ENCODE data around the gene MB.

MB gene

GRCh38 chr22:35657571-35658312 lies 40.6 kb upstream of the MB start:
- Histone ChIP-seq H3K4me3 (no peak overlapping the region; the same call in 1 of the 2 replicates), H3K9ac (ENCODE audit: insufficient read length) (no peak overlapping the region), H3K9me3 (ENCODE audit: low read depth, low read length) (peaks cover 3% of the 10 kb centered on the region; the same call in 1 of the 2 replicates), H3K36me3 (ENCODE audit: insufficient read depth, low read length) (peaks cover 6% of the 10 kb centered on the region; the same call in 1 of the 2 replicates), H3K27ac (no peak overlapping the region)
- TF ChIP-seq FOXP2 (optimal IDR thresholded peaks at IDR 0.05; ENCODE audit: control extremely low read depth, extremely low read length, insufficient read depth) = no peak
- no peak for TF ChIP-seq EZH2 (IDR thresholded peaks at IDR 0.05)
- TF ChIP-seq POLR2AphosphoS5 (IDR thresholded peaks at IDR 0.05; ENCODE audit: borderline replicate concordance, low read depth, low read length) = no peak
- no peak for DNase-seq (ENCODE audit: low read depth, low spot score)

GRCh38 chr22:35656284-35656752 lies 39.2 kb upstream of the MB start:
- Histone ChIP-seq H3K27ac (peak overlapping the region; percentile 54; the same call in 1 of the 2 replicates), H3K9ac (ENCODE audit: insufficient read length) (no peak overlapping the region)
- DNase-seq (ENCODE audit: low read depth, low spot score) = peak; percentile 92

DNA sequence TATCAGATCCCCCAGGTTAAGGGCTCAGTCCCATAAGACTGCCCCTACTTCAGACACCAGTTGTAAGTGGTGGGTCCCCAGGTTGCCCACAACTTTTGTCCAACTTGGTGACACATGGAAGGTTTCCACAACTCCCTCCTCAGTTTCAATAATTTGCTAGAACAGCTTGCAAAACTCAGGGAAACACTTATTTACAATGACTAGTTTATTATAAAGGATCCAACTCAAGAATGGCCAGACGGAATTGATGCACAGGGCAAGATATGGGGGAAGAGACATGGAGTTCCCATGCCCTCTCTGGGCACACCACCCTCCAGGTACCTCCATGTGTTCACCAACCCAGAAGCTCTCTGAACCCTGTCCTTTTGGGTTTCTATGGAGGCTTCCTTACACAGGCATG lies 36.7 kb upstream of the MB start:
- Histone ChIP-seq H3K9ac (ENCODE audit: insufficient read length) (no peak overlapping the region), H3K9me3 (ENCODE audit: low read depth, low read length) (peaks cover 3% of the 10 kb centered on the region; the same call in 1 of the 2 replicates), H3K36me3 (ENCODE audit: insufficient read depth, low read length) (peaks cover 3% of the 10 kb centered on the region; the same call in 1 of the 2 replicates), H3K4me3 (no peak overlapping the region), H3K27ac (no peak overlapping the region)
- no peak for DNase-seq (ENCODE audit: low read depth, low spot score)
- TF ChIP-seq POLR2AphosphoS5 (IDR thresholded peaks at IDR 0.05; ENCODE audit: borderline replicate concordance, low read depth, low read length) (no peak), FOXP2 (optimal IDR thresholded peaks at IDR 0.05; ENCODE audit: control extremely low read depth, extremely low read length, insufficient read depth) (no peak), EZH2 (IDR thresholded peaks at IDR 0.05) (no peak)

More at GRCh38 chr22:35656284-35656752, 39.2 kb upstream of the MB start:
- TF ChIP-seq POLR2AphosphoS5 (IDR thresholded peaks at IDR 0.05; ENCODE audit: borderline replicate concordance, low read depth, low read length) (0 out of 2 replicates have a peak, but pooled peaks have one; percentile 57), EZH2 (IDR thresholded peaks at IDR 0.05) (no peak), FOXP2 (optimal IDR thresholded peaks at IDR 0.05; ENCODE audit: control extremely low read depth, extremely low read length, insufficient read depth) (no peak)
- peaks cover 3% of the 10 kb centered on the region; the same call in 1 of the 2 replicates for H3K9me3 ChIP-seq (ENCODE audit: low read depth, low read length)
- peak overlapping the region; percentile 2; the same call in 1 of the 2 replicates for H3K4me3 ChIP-seq
- peaks cover 6% of the 10 kb centered on the region; the same call in 1 of the 2 replicates for H3K36me3 ChIP-seq (ENCODE audit: insufficient read depth, low read length)

DNA sequence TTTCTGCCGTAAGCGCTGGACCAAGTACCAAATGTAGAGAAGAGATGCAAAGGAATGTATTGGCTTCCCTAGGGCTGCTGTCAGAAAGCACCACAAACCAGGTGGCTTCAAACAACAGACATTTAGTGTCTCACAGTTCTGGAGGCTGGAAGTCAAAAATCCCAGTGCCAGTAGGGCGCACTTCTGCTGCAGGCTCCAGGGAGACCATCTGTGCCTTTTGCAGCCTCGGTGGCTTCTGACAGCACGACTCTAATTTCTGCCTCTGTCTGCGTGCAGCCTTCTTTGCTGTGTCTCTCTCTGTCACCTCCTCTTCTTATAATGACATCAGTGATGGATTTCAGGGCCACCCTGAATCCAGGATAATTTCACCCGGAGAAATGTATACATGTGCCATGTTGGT lies 34.0 kb upstream of the MB start:
- no peak overlapping the region for H3K9ac ChIP-seq (ENCODE audit: insufficient read length)
- no peak for DNase-seq (ENCODE audit: low read depth, low spot score)
- H3K4me3 ChIP-seq = no peak overlapping the region
- H3K9me3 ChIP-seq (ENCODE audit: low read depth, low read length) = no peaks in the 10 kb centered on the region
- TF ChIP-seq POLR2AphosphoS5 (IDR thresholded peaks at IDR 0.05; ENCODE audit: borderline replicate concordance, low read depth, low read length) = no peak
- no peak for TF ChIP-seq EZH2 (IDR thresholded peaks at IDR 0.05)
- TF ChIP-seq FOXP2 (optimal IDR thresholded peaks at IDR 0.05; ENCODE audit: control extremely low read depth, extremely low read length, insufficient read depth) = no peak
- no peak overlapping the region for H3K27ac ChIP-seq
- no peaks in the 10 kb centered on the region for H3K36me3 ChIP-seq (ENCODE audit: insufficient read depth, low read length)

- no peaks in the 10 kb centered on the region for H3K9me3 ChIP-seq (ENCODE audit: low read depth, low read length)
- DNase-seq (ENCODE audit: low read depth, low spot score) = no peak
- no peak for TF ChIP-seq POLR2AphosphoS5 (IDR thresholded peaks at IDR 0.05; ENCODE audit: borderline replicate concordance, low read depth, low read length)
- no peak for TF ChIP-seq EZH2 (IDR thresholded peaks at IDR 0.05)
- TF ChIP-seq FOXP2 (optimal IDR thresholded peaks at IDR 0.05; ENCODE audit: control extremely low read depth, extremely low read length, insufficient read depth) = no peak
- H3K9ac ChIP-seq (ENCODE audit: insufficient read length) = no peak overlapping the region
- no peak overlapping the region for H3K4me3 ChIP-seq
- no peak overlapping the region for H3K27ac ChIP-seq
- H3K36me3 ChIP-seq (ENCODE audit: insufficient read depth, low read length) = no peaks in the 10 kb centered on the region
These were observed 32.6 kb upstream of the MB start for GRCh38 chr22:35649636-35650250.

- no peak for TF ChIP-seq FOXP2 (optimal IDR thresholded peaks at IDR 0.05; ENCODE audit: control extremely low read depth, extremely low read length, insufficient read depth)
- no peak for TF ChIP-seq POLR2AphosphoS5 (IDR thresholded peaks at IDR 0.05; ENCODE audit: borderline replicate concordance, low read depth, low read length)
- TF ChIP-seq EZH2 (IDR thresholded peaks at IDR 0.05) = no peak
- no peaks in the 10 kb centered on the region for H3K9me3 ChIP-seq (ENCODE audit: low read depth, low read length)
- no peak for DNase-seq (ENCODE audit: low read depth, low spot score)
- H3K9ac ChIP-seq (ENCODE audit: insufficient read length) = peak overlapping the region; percentile 65
- no peak overlapping the region for H3K4me3 ChIP-seq
- H3K27ac ChIP-seq = no peak overlapping the region
- H3K36me3 ChIP-seq (ENCODE audit: insufficient read depth, low read length) = no peaks in the 10 kb centered on the region
These were observed 32.0 kb upstream of the MB start for GRCh38 chr22:35649026-35649553.

DNA sequence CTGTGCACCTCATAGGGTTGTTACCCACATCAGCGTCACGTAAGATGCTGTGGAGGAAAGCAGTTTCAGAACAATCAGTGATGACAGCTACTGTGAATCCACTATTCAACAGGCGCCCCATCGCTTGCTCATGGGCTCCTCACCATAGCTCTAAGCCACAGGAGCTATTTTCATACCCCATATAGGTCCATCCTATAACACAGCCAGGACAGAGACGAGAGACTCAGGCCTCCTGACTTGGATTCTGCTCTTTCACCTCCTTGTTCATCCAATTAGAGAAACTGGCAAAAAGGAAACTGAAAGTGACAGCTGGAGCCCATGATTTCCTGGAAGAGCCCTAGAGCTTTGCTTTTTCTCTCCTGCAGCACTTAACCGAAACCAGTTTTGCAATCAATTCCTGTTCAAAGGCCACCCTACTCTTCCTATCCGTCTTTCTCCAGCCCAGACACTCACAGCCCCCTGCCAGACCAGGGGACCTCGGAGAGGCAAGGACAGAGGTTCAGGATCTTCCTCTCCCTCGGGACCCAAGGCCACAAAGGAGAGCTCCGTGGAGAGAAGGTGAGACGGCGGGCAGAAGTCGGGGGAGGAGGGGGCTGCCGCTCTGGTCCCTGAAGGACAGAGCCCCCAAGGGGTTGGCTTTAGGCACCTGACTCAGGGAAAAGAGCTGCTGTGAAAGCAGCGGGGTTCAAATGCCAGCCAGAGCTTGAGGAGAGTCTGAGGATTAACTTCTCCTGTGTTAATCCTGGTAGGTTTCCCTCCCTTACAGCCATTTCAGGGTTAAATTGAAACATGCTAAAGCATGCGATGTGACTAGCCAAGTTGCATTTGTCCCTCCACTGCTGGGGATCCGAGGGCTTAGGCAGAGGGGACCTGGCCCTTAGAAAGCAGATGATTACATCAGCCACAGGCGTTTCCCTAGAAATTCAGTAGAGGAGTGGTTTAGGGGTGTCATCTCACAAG lies 31.2 kb upstream of the MB start, which contains the start of gene APOL6:
Gene APOL6 (plus strand): TSS at position 381 of the 960 bp plus-strand sequence. CDS start 7,980 bp downstream, outside the sequence.
- Histone ChIP-seq H3K27ac (no peak within 1 kb of the TSS), H3K9ac (ENCODE audit: insufficient read length) (peak within 1 kb of the TSS; percentile 65), H3K4me3 (peak within 1 kb of the TSS; percentile 44), H3K9me3 (ENCODE audit: low read depth, low read length) (no peaks in the 10 kb centered on the region), H3K36me3 (ENCODE audit: insufficient read depth, low read length) (no peaks in the 10 kb centered on the region)
- no peak for DNase-seq (ENCODE audit: low read depth, low spot score)
- TF ChIP-seq EZH2 (IDR thresholded peaks at IDR 0.05) = no peak
- TF ChIP-seq FOXP2 (optimal IDR thresholded peaks at IDR 0.05; ENCODE audit: control extremely low read depth, extremely low read length, insufficient read depth) = no peak
- no peak for TF ChIP-seq POLR2AphosphoS5 (IDR thresholded peaks at IDR 0.05; ENCODE audit: borderline replicate concordance, low read depth, low read length)

Measured in SK-N-MC (cell line).